Tibial nerve (tissue), 3 donors: ENCODE results near the gene HYCC1.

Source experiments
- POLR2A ChIP-seq, 2 donors: fragments of 450-650 bp; IDR thresholded peaks; one replicate each; pipeline ENCODE4 v1.6.1; 2017; ENCODE audit warnings: antibody characterized with exemption in 2 of 2, mild to moderate bottlenecking in 2 of 2, moderate library complexity in 2 of 2
- TF ChIP-seq, protein P1 (sequence below), 5 experiments: fragments of 200-600 bp in 3 of 5; fragments of 450-650 bp in 2 of 5; sonication (generic) in 3 of 5; IDR thresholded peaks; one replicate each; pipeline ENCODE4 v1.5.1; 2016 to 2019; ENCODE audit warnings: antibody characterized with exemption in 5 of 5, mild to moderate bottlenecking in 3 of 5, moderate library complexity in 2 of 5

DNA sequence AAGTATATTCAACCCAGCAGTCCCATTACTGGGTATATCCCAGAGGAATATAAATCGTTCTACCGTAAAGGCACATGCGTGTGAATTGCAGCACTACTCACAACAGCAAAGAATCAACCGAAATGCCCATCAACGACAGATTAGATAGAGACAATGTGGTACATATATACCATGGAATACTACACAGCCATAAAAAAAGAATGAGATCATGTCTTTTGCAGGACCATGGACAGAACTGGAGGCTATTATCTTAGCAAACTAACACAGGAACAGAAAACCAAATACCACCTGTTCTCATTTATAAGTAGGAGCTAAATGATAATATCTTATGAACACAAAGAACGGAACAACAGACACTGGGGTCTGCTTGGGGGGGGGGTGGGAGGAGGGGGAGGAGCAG is 47.4 kb upstream of the HYCC1 start:
- no peak for TF ChIP-seq POLR2A (IDR thresholded peaks at IDR 0.05)
- TF ChIP-seq, protein P1, sequence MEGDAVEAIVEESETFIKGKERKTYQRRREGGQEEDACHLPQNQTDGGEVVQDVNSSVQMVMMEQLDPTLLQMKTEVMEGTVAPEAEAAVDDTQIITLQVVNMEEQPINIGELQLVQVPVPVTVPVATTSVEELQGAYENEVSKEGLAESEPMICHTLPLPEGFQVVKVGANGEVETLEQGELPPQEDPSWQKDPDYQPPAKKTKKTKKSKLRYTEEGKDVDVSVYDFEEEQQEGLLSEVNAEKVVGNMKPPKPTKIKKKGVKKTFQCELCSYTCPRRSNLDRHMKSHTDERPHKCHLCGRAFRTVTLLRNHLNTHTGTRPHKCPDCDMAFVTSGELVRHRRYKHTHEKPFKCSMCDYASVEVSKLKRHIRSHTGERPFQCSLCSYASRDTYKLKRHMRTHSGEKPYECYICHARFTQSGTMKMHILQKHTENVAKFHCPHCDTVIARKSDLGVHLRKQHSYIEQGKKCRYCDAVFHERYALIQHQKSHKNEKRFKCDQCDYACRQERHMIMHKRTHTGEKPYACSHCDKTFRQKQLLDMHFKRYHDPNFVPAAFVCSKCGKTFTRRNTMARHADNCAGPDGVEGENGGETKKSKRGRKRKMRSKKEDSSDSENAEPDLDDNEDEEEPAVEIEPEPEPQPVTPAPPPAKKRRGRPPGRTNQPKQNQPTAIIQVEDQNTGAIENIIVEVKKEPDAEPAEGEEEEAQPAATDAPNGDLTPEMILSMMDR (IDR thresholded peaks at IDR 0.05), result no peak
